Left ventricle myocardium superior (tissue), 1 donor: ENCODE results near the gene CORO6. TPM values are rescaled to one million over a fixed set of nuclear protein-coding genes. Genes with fewer than 3 reads are reported as not detected.
A peak's percentile ranks its signal among the peaks of the same experiment; 100 is the strongest.

Source experiments
- ATAC-seq: fragments of 200-7000 bp; cut with Tn5 transposase; one replicate; pipeline ENCODE4 v1.9.1; 2020; ENCODE audit warnings: mild to moderate bottlenecking, moderate library complexity
- DNase-seq: peaks from one replicate; pipeline ENCODE4 v3.0.0-alpha.2; 2020
- intact Hi-C: fragments of 100-400 bp; cut with micrococcal nuclease; formaldehyde crosslinking; loops from one replicate; pipeline ENCODE4 v1.11.0; 2022
- total RNA-seq: library from RNA; stranded (reverse); fragmentation: NEBNext Ultra II Directional; extraction: Animal tissue kit (Norgen Biotek cat#: 25700); gene quantifications from one replicate; pipeline ENCODE4 v1.2.1, GENCODE V29; 2021
- donor health status: DM: no; HTN: yes; CAD: no; lungs with severe emphysema.

Gene CORO6
- total RNA-seq, 1 donor from 2014 or later: 104 TPM

GRCh38 chr17:29595107-29595942 lies 27.4 kb downstream of the CORO6 start:
- DNase-seq (no peak), ATAC-seq (no peak)
- intact Hi-C loops: no loop called here

GRCh38 chr17:29594519-29595090 lies 28.1 kb downstream of the CORO6 start:
- intact Hi-C loops: no loop called here
- ATAC-seq: no peak
- DNase-seq: no peak

- ATAC-seq (no peak), DNase-seq (peak; percentile 45)
- intact Hi-C loops: no loop called here
These were observed 28.9 kb downstream of the CORO6 start for GRCh38 chr17:29593591-29594518.

GRCh38 chr17:29592850-29593551 lies 29.7 kb downstream of the CORO6 start, which contains the start of gene ANKRD13B:
TSS of gene ANKRD13B (plus strand) at chr17:29593132. CDS start at chr17:29593622, 490 bp downstream.
- DNase-seq (peak; percentile 68), ATAC-seq (peak; percentile 11)
- intact Hi-C loops: no loop called here

- peak; percentile 94 for DNase-seq
- intact Hi-C loops: no loop called here
- peak; percentile 76 for ATAC-seq
These were observed 30.7 kb downstream of the CORO6 start for GRCh38 chr17:29591737-29592608.

- intact Hi-C loops: no loop called here
- peak; percentile 3 for ATAC-seq
- DNase-seq: peak; percentile 67
These were observed 31.5 kb downstream of the CORO6 start for GRCh38 chr17:29591146-29591736.

- peak; percentile 40 for DNase-seq
- intact Hi-C loops: no loop called here
- peak; percentile 1 for ATAC-seq
These were observed 32.1 kb downstream of the CORO6 start for GRCh38 chr17:29590411-29591145.

- peak; percentile 94 for DNase-seq
- intact Hi-C loops: no loop called here
These were observed 32.9 kb downstream of the CORO6 start, which contains the start of gene GIT1 for GRCh38 chr17:29589524-29590410. TSS of gene GIT1 (minus strand) at chr17:29589648. CDS start at chr17:29589378, 270 bp downstream.

GRCh38 chr17:29588562-29589411 lies 33.9 kb downstream of the CORO6 start:
- intact Hi-C loops: no loop called here
- DNase-seq (peak; percentile 63), ATAC-seq (no peak)

More at GRCh38 chr17:29589524-29590410, 32.9 kb downstream of the CORO6 start, which contains the start of gene GIT1:
- peak; percentile 80 for ATAC-seq

GRCh38 chr17:29588017-29588561 lies 34.6 kb downstream of the CORO6 start:
- intact Hi-C loops: no loop called here
- no peak for ATAC-seq
- DNase-seq: peak; percentile 30

- ATAC-seq (no peak), DNase-seq (no peak)
- intact Hi-C loops: no loop called here
These were observed 35.1 kb downstream of the CORO6 start for GRCh38 chr17:29587591-29587990.

GRCh38 chr17:29586676-29587469 lies 35.8 kb downstream of the CORO6 start:
- DNase-seq: peak; percentile 37
- intact Hi-C loops: no loop called here
- no peak for ATAC-seq

GRCh38 chr17:29585080-29585751 lies 37.5 kb downstream of the CORO6 start:
- DNase-seq: peak; percentile 51
- peak; percentile 1 for ATAC-seq
- intact Hi-C loops: no loop called here
